AG09319 (cell line): ENCODE measurements around the gene MED22.

ENCODE experiments used
- DNase-seq: peaks from one replicate; pipeline ENCODE4 v3.0.0-alpha.2; 2010; ENCODE audit warnings: low read depth; ENCODE audit errors: extremely low read depth
- TF ChIP-seq, protein P1 (sequence below): IDR thresholded peaks from 2 replicates; pipeline ENCODE4 v1.5.1; 2011; ENCODE audit warnings: low read depth, mild to moderate bottlenecking, inconsistent platforms, low read length, moderate library complexity

Gene MED22

DNA sequence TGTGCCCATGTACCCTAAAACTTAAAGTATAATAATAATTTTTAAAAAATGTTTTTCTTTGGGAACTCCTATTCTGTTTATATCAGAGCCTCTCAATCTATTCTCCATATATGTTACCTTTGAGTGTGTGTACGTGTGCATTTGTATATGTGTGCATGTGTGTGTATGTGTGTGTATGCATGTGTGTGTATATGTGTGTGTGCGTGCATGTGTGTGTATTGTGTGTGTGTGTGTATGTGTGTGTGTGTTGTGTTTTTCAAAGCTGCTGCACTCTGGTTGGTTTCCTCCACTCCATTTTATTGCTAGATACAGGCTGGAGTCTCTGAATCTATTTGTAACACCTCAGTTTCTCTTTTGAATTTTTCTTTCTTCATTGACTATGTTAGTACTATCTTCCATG lies 31.9 kb downstream of the MED22 start:
- DNase-seq, result no peak
- TF ChIP-seq, protein P1, sequence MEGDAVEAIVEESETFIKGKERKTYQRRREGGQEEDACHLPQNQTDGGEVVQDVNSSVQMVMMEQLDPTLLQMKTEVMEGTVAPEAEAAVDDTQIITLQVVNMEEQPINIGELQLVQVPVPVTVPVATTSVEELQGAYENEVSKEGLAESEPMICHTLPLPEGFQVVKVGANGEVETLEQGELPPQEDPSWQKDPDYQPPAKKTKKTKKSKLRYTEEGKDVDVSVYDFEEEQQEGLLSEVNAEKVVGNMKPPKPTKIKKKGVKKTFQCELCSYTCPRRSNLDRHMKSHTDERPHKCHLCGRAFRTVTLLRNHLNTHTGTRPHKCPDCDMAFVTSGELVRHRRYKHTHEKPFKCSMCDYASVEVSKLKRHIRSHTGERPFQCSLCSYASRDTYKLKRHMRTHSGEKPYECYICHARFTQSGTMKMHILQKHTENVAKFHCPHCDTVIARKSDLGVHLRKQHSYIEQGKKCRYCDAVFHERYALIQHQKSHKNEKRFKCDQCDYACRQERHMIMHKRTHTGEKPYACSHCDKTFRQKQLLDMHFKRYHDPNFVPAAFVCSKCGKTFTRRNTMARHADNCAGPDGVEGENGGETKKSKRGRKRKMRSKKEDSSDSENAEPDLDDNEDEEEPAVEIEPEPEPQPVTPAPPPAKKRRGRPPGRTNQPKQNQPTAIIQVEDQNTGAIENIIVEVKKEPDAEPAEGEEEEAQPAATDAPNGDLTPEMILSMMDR, result no peak

DNA sequence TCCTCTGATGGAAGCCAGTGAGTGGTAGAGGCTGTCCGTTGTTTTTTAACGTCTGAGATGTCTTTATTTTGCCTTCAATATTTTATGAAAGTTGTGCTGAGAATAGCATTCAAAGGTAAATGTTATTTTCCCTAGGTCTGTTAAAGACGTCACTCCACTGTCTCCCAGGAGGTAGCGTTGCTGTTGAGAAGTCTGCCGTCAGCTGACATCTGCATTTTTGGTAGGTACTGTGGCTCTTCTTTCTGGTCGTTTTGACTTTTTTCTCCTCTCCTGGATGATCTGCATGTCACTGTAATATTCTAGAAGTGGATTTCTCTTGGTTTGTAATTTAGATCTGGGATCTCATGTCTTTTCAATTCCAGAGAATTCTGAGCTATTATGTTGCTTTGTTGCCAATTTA lies 38.3 kb downstream of the MED22 start:
- DNase-seq, result no peak
- TF ChIP-seq, protein P1, result no peak

DNA sequence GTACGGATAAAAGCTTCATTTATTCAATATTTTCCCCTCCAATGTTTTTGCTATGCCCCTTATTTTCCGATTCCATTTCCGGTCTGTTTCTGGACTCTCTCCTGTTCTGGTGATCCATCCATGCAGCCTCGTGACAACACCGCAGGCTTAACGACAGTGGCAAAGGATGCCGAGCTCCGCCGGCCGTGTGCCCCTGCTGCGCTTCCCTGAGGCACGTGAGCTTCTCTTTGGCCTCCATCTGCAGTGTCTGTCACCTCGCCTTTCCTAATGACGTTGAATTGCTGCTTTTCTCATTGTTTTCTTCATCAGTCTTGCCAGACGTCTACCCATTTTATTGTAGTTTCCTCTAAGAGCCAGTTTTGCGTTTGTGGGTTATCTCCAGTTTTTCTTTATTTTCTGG lies 40.6 kb downstream of the MED22 start:
- DNase-seq, result no peak
- TF ChIP-seq, protein P1, result no peak

DNA sequence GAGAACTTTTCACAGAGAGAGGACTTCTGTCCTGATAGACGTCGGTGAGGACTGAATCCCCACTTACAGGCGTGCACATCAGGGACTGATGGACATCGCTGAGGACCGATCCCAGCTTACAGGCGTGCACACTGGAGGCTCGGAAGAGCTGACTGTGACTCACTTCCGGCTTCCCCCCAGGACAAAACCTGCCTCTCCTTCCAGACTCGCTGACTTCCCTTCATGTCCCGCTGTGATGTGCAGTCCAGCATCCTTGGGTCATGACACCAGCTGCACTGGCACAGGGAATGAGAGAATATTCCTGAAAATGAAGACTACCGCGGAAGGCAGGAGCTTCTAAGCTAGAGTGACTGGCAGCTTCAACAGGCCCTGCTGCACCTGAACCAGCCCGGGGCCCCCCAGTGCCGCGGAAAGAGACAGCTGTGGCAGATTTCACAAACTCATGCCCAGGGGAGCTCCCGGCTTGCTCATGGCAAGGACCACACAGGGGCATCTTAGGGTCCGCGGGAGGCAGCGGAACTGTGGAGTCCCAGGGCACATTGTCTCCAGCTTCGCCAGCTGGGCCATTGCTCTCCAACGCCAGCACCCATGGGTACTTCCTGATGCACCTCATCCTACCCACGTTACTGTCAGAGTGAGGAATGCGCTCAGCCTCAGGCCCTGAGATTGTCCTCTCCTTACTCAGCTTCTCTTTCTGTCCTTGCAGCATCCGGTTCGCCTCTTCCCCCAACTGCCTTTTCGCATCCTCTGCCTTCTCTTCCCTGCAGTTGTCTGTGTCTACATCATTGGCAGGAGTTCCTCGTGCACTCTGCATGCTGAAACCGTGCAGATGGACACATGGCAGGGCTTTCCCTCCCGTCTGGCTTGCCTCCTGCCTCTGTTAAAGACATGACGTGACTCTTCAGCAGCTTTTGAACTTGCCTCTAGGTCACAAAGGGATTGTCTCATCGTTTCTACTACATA lies 41.4 kb downstream of the MED22 start:
- TF ChIP-seq, protein P1, result no peak
- no peak for DNase-seq

DNA sequence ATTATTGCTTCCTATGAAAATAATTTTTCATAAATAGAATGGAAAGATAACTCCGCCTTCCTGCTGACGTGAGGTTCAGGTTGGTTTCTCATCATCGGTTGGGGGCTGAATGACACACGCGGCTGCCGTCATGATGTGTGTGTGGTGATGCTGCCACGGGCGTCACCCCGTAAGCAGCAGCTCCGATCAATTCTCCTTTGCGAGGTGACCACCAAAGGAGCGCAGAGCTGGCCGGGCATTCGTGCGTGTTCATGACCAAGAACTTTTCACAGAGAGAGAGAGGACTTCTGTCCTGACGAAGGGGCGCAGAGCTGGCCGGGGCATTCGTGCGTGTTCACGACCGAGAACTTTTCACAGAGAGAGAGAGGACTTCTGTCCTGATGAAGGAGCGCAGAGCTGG lies 42.2 kb downstream of the MED22 start:
- TF ChIP-seq, protein P1, result no peak
- no peak for DNase-seq

DNA sequence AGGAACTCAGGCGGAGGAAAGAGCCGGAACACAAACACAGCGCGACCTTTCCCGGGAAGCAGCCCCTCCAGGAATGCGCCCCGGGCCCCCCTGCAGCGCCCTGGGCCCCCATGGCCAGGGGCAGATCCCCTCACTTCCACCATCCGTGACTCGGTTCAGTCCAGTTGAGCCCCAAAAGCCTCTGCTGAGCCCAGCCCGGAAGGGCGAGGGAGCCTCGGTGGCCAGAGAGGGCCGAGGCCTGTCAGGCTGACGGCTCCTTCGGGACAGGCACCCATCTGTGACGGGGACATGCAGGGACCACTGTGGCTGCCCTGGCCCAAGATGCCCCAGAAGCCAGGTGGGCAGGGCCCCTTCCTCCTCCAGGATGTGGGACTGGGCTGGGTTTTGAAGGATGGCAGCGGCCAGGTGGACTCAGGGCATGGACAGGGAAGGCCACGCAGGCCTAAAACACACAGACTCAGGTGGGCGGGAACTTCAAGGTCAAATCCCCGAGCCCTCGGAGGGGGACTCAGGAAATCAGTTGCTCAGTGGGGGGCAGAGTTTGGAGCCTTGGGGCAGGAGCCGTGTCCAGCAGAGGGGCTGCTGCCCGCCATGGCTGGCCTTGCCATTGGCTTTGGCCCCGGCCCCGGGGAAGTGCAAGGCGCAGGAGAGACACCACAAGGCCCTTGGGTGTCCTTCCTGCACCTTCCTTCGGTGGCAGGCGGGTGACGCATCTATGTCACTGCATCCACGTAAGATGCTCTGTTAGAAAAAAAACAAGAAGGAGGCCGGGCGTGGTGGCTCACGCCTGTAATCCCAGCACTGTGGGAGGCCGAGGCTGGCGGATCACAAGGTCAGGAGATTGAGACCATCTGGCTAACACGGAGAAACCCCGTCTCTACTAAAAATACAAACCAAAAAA lies 43.2 kb downstream of the MED22 start:
- TF ChIP-seq, protein P1, result no peak
- no peak for DNase-seq

DNA sequence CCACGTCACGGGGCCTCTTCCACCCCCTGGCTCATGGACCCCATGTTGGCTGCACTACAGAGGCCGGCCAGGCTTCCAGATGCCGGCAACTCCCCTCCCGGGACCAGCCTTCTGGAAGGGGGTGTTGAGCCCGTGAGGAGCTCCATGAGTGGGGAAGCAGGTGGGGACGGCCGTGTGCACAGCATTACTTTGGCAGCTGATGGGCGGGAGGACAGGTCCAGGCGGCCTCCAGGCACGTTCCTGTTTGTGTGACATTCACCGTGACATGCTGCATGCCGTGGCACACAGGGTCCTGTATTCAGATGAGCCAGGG lies 43.8 kb downstream of the MED22 start:
- no peak for DNase-seq
- TF ChIP-seq, protein P1, result no peak
